Stomach (tissue), 4 donors: Measurements from ENCODE around the gene IDH1.

Experiments
- EP300 ChIP-seq: sonication (generic); formaldehyde crosslinking; IDR thresholded peaks from one replicate; pipeline ENCODE4 v1.6.1; 2017; ENCODE audit warnings: antibody characterized with exemption
- POLR2AphosphoS5 ChIP-seq, 3 donors: sonication (generic); formaldehyde crosslinking; IDR thresholded peaks; one replicate each; pipeline ENCODE4 v1.6.1; 2016; ENCODE audit warnings: antibody characterized with exemption in 3 of 3
- TF ChIP-seq, protein P1 (sequence below), 7 experiments: fragments of 450-650 bp in 4 of 7; fragments of 200-600 bp in 3 of 7; sonication (generic) in 3 of 7; IDR thresholded peaks; one replicate each; pipeline ENCODE4 v1.5.1; 2016 to 2019; ENCODE audit warnings: antibody characterized with exemption in 7 of 7, control low read depth in 2 of 7, mild to moderate bottlenecking in 1 of 7

DNA sequence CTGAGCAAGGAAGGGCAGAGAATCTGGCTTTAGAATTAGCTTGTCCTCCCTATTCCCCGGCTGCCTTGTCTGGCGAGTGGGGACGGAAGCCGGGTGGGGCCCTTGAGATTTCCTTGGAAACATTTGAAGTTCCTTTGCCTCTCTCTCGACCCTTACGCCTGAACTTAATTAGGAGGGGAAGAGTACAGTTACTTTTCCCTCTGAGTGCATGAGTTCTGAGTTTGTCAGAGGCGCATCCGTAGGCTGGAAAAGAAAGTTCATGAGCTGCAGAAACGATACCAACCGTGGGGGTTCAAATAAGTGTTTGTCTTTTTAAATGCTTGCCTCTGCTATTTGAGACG is 11.7 kb upstream of the IDH1 start:
- TF ChIP-seq, protein P1, sequence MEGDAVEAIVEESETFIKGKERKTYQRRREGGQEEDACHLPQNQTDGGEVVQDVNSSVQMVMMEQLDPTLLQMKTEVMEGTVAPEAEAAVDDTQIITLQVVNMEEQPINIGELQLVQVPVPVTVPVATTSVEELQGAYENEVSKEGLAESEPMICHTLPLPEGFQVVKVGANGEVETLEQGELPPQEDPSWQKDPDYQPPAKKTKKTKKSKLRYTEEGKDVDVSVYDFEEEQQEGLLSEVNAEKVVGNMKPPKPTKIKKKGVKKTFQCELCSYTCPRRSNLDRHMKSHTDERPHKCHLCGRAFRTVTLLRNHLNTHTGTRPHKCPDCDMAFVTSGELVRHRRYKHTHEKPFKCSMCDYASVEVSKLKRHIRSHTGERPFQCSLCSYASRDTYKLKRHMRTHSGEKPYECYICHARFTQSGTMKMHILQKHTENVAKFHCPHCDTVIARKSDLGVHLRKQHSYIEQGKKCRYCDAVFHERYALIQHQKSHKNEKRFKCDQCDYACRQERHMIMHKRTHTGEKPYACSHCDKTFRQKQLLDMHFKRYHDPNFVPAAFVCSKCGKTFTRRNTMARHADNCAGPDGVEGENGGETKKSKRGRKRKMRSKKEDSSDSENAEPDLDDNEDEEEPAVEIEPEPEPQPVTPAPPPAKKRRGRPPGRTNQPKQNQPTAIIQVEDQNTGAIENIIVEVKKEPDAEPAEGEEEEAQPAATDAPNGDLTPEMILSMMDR (IDR thresholded peaks at IDR 0.05): no peak
- TF ChIP-seq POLR2AphosphoS5 (IDR thresholded peaks at IDR 0.05) (no peak), EP300 (no peak)
